Mucosa of descending colon (tissue), 3 donors: ENCODE results near the gene SNAP47. TPM values are rescaled to one million over a fixed set of nuclear protein-coding genes. Genes with fewer than 3 reads are reported as not detected.

Experiments used
- ATAC-seq: fragments of 200-7000 bp; cut with Tn5 transposase; one replicate; pipeline ENCODE4 v1.9.1; 2020; ENCODE audit warnings: mild to moderate bottlenecking, moderate library complexity
- DNase-seq, 3 donors: peaks; one replicate each; pipeline ENCODE4 v3.0.0-alpha.2; 2020
- H3K36me3 ChIP-seq: fragments of 200-600 bp; one replicate; pipeline ENCODE4 v1.8.0; 2021; ENCODE audit warnings: low read depth, mild to moderate bottlenecking
- H3K4me1 ChIP-seq: fragments of 200-600 bp; one replicate; pipeline ENCODE4 v1.8.0; 2021; ENCODE audit warnings: low read depth, mild to moderate bottlenecking
- H3K4me3 ChIP-seq: fragments of 200-600 bp; one replicate; pipeline ENCODE4 v1.8.0; 2021; ENCODE audit warnings: mild to moderate bottlenecking
- H3K9me3 ChIP-seq: fragments of 200-600 bp; one replicate; pipeline ENCODE4 v1.8.0; 2021; ENCODE audit warnings: mild to moderate bottlenecking
- intact Hi-C, 2 donors: fragments of 100-400 bp; cut with DNase I in 1 of 2; cut with micrococcal nuclease in 1 of 2; formaldehyde crosslinking; loops; one replicate each; pipeline versions ENCODE4 v1.11.0 to v1.11.1; 2022; cut with DNase I, micrococcal nuclease
- total RNA-seq, 3 donors: library from RNA; stranded (reverse); fragmentation: NEBNext Ultra II Directional in 2 of 3; extraction: Animal tissue kit (Norgen Biotek cat#: 25700) in 2 of 3; gene quantifications; one replicate each; pipeline versions ENCODE4 v1.2.1 to v1.2.4, GENCODE V29; 2021 to 2023
- TF ChIP-seq, protein P1 (sequence below): fragments of 200-600 bp; IDR thresholded peaks from one replicate; pipeline ENCODE4 v1.8.0; 2022; ENCODE audit warnings: antibody characterized with exemption, mild to moderate bottlenecking
- donor health status: DM: no; HTN: no; CAD: no; lungs with moderate emphysema.
- donor health status: DM: no; HTN: no; CAD: no.
- donor health status: DM: no; HTN: yes; CAD: no.

SNAP47 gene
- total RNA-seq, 3 donors from 2014 or later = 16.4 to 31.9 (median 27.6) TPM

DNA sequence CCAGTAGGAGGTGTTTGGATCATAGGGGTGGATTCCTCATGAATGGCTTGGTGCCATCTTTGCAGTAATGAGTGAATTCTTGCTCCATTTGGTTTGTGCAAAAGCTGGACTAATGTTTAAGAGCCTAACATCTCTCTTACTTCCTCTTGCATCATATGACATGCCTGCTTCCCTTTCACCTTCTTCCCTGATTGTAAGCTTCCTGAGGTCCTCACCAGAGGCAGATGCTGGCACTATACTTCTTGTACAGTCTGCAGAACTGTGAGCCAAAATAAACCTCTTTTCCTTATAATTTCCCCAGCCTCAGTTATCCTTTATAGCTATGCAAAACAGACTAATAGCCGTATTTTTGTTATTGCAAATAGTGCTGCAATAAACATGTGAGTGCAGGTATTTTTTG, 88.3 kb downstream of the SNAP47 start:
- no peak for ATAC-seq
- no peaks in the 10 kb centered on the region for H3K36me3 ChIP-seq
- TF ChIP-seq, protein P1, sequence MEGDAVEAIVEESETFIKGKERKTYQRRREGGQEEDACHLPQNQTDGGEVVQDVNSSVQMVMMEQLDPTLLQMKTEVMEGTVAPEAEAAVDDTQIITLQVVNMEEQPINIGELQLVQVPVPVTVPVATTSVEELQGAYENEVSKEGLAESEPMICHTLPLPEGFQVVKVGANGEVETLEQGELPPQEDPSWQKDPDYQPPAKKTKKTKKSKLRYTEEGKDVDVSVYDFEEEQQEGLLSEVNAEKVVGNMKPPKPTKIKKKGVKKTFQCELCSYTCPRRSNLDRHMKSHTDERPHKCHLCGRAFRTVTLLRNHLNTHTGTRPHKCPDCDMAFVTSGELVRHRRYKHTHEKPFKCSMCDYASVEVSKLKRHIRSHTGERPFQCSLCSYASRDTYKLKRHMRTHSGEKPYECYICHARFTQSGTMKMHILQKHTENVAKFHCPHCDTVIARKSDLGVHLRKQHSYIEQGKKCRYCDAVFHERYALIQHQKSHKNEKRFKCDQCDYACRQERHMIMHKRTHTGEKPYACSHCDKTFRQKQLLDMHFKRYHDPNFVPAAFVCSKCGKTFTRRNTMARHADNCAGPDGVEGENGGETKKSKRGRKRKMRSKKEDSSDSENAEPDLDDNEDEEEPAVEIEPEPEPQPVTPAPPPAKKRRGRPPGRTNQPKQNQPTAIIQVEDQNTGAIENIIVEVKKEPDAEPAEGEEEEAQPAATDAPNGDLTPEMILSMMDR = no peak
- H3K9me3 ChIP-seq = no peaks in the 10 kb centered on the region
- no peak overlapping the region for H3K4me3 ChIP-seq
- no peaks in the 10 kb centered on the region for H3K4me1 ChIP-seq
- intact Hi-C loops = no loop called here
- DNase-seq = no peak

DNA sequence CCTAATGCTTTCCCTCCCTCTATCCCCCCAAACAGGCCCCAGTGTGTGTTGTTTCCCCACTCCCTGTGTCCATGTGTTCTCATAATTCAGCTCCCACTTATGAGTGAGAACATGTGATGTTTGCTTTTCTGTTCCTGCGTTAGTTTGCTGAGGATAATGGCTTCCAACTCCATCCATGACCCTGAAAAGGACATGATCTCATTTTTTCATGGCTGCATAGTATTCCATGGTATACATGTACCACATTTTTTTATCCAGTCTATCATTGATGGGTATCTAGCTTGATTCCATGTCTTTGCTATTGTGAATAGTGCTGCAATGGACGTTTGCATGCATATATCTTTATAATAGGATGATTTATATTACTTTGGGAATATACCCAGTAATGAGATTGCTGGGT, 89.0 kb downstream of the SNAP47 start:
- Histone ChIP-seq H3K4me3 (no peak overlapping the region), H3K4me1 (no peaks in the 10 kb centered on the region), H3K36me3 (no peaks in the 10 kb centered on the region), H3K9me3 (no peaks in the 10 kb centered on the region)
- TF ChIP-seq, protein P1 = no peak
- DNase-seq = no peak
- no peak for ATAC-seq
- intact Hi-C loops = no loop called here

DNA sequence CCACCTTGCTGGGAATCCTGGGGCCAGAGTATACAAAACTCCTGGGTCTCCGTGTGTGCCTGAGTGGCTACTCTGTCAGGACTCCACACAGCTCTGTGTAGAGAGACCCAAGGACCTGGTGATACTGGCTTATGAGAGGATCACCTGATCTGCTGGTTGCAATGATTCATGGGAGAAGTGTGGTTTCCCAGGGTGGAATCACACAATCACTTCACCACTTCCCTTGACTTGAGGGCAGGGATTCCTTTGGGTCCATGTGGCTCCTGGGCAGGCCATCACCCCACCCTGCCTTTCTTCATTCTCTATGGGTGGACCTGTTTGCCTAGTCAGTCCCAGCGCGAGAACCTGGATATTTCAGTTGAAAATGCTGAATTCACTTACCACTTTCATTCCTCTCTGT, 93.6 kb downstream of the SNAP47 start:
- no peaks in the 10 kb centered on the region for H3K36me3 ChIP-seq
- no peak overlapping the region for H3K4me3 ChIP-seq
- intact Hi-C loops = no loop called here
- no peaks in the 10 kb centered on the region for H3K9me3 ChIP-seq
- ATAC-seq (no peak), DNase-seq (no peak)
- H3K4me1 ChIP-seq = no peaks in the 10 kb centered on the region
- TF ChIP-seq, protein P1 = no peak

Other genes with a start within 250 kb of the SNAP47 start
- 10 to 100 TPM in 1 of 3 donors, 1 to 10 TPM in 2; 6.8 to 10.4 (median 8.9) TPM for gene ZNF678, start 171.9 kb upstream of the SNAP47 start, total RNA-seq
- 10 to 100 TPM; 12.3 to 18.1 (median 13.8) TPM for gene JMJD4, start 133 bp upstream of the SNAP47 start, total RNA-seq
- not detected for gene PRSS38, start 80.2 kb downstream of the SNAP47 start, total RNA-seq
- 10 to 100 TPM in 1 of 3 donors, 1 to 10 TPM in 2; 1.7 to 12.7 (median 2.4) TPM for gene WNT9A, start 212.5 kb downstream of the SNAP47 start, total RNA-seq